Testis (tissue), 3 donors: ENCODE measurements around the gene ISOC1. TPM values are rescaled to one million over a fixed set of nuclear protein-coding genes. Genes with fewer than 3 reads are reported as not detected.

ENCODE experiments used
- DNase-seq: peaks from one replicate; pipeline ENCODE4 v3.0.0-alpha.2; 2019
- H3K27ac ChIP-seq, 2 donors: fragments of 200-600 bp; sonication (generic); one replicate each; pipeline ENCODE4 v1.5.1; 2019
- H3K27me3 ChIP-seq: fragments of 200-600 bp; sonication (generic); one replicate; pipeline ENCODE4 v1.5.1; 2019
- H3K36me3 ChIP-seq: fragments of 200-600 bp; sonication (generic); one replicate; pipeline ENCODE4 v1.5.1; 2017; ENCODE audit warnings: low read depth; ENCODE audit errors: missing control alignments
- H3K4me1 ChIP-seq: fragments of 200-600 bp; sonication (generic); one replicate; pipeline ENCODE4 v1.5.1; 2019
- H3K4me3 ChIP-seq, 2 donors: fragments of 200-600 bp; sonication (generic); one replicate each; pipeline ENCODE4 v1.5.1; 2017 to 2019
- H3K9me3 ChIP-seq: fragments of 200-600 bp; sonication (generic); one replicate; pipeline ENCODE4 v1.5.1; 2017
- CTCF ChIP-seq, 3 experiments: fragments of 450-650 bp in 2 of 3; fragments of 200-600 bp in 1 of 3; sonication (generic) in 1 of 3; IDR thresholded peaks; one replicate each; pipeline ENCODE4 v1.5.1; 2016 to 2019; ENCODE audit warnings: antibody characterized with exemption in 3 of 3, mild to moderate bottlenecking in 2 of 3, moderate library complexity in 1 of 3
- POLR2A ChIP-seq: fragments of 450-650 bp; IDR thresholded peaks from one replicate; pipeline ENCODE4 v1.6.1; 2017; ENCODE audit warnings: antibody characterized with exemption, mild to moderate bottlenecking, moderate library complexity
- WGBS, 2 donors: methylation state at CpG; one replicate each; pipeline ENCODE4 v1.1.5; 2018; 5-methylcytosine and 5-hydroxymethylcytosine counted together
- intact Hi-C: fragments of 100-400 bp; cut with DNase I; formaldehyde crosslinking; loops from one replicate; pipeline ENCODE4 v1.15.1; 2023; ENCODE audit warnings: low total_unique reads
- polyA plus RNA-seq: library from polyadenylated mRNA; stranded (reverse); fragments of 350-450 nt; fragmentation: Illumina TruSeq; extraction: RNeasy Lipid Tissue Mini Kit (QIAGEN cat#74804); gene quantifications from one replicate; pipeline ENCODE4 v1.2.3, GENCODE V29; 2014; ENCODE audit warnings: low read depth, low replicate concordance; ENCODE audit not compliant: insufficient read depth
- total RNA-seq, 2 donors: library from RNA; depleted of rRNA; stranded (reverse); fragments of >200 nt; gene quantifications; one replicate each; pipeline ENCODE4 v1.2.3, GENCODE V29; 2016

ISOC1 gene
- total and polyA plus RNA-seq, 3 donors from 2014 or later = 15.9 to 35.9 (median 19.3) TPM

- Histone ChIP-seq H3K36me3 (no peaks in the 10 kb centered on the region), H3K27me3 (no peaks in the 10 kb centered on the region), H3K27ac (no peak overlapping the region), H3K9me3 (no peaks in the 10 kb centered on the region), H3K4me1 (no peaks in the 10 kb centered on the region), H3K4me3 (no peak overlapping the region)
- DNase-seq = no peak
- intact Hi-C loops = no loop called here
- no peak for TF ChIP-seq POLR2A
These were observed 41.1 kb downstream of the ISOC1 start for GRCh38 chr5:129135633-129136032.

- Histone ChIP-seq H3K9me3 (no peaks in the 10 kb centered on the region), H3K27ac (no peak overlapping the region), H3K36me3 (no peaks in the 10 kb centered on the region), H3K4me3 (no peak overlapping the region), H3K4me1 (no peaks in the 10 kb centered on the region), H3K27me3 (no peaks in the 10 kb centered on the region)
- intact Hi-C loops = no loop called here
- TF ChIP-seq POLR2A (no peak), CTCF (IDR thresholded peaks at IDR 0.05) (no peak)
- no peak for DNase-seq
These were observed 43.1 kb downstream of the ISOC1 start for GRCh38 chr5:129137637-129138036.

- intact Hi-C loops = no loop called here
- H3K9me3 ChIP-seq = no peaks in the 10 kb centered on the region
- TF ChIP-seq CTCF (IDR thresholded peaks at IDR 0.05) (no peak), POLR2A (no peak)
These were observed 46.5 kb downstream of the ISOC1 start for GRCh38 chr5:129141078-129141477.

GRCh38 chr5:129141696-129142095 is 47.1 kb downstream of the ISOC1 start:
- Histone ChIP-seq H3K9me3 (no peaks in the 10 kb centered on the region), H3K4me3 (no peak overlapping the region), H3K4me1 (no peaks in the 10 kb centered on the region), H3K27ac (no peak overlapping the region), H3K27me3 (no peaks in the 10 kb centered on the region), H3K36me3 (no peaks in the 10 kb centered on the region)
- intact Hi-C loops = no loop called here
- DNase-seq = no peak
- WGBS, 2 donors = 58 to 67% methylated on average over 2 of the region's 2 CpGs
- TF ChIP-seq POLR2A (no peak), CTCF (IDR thresholded peaks at IDR 0.05) (no peak)

More at GRCh38 chr5:129141078-129141477, 46.5 kb downstream of the ISOC1 start:
- no peaks in the 10 kb centered on the region for H3K27me3 ChIP-seq
- no peak for DNase-seq
- H3K4me3 ChIP-seq = no peak overlapping the region
- H3K4me1 ChIP-seq = no peaks in the 10 kb centered on the region
- H3K36me3 ChIP-seq = no peaks in the 10 kb centered on the region
- WGBS, 2 donors = 82 to 85% methylated on average over 4 of the region's 4 CpGs
- H3K27ac ChIP-seq = no peak overlapping the region

GRCh38 chr5:129155876-129156275 is 61.3 kb downstream of the ISOC1 start:
- TF ChIP-seq POLR2A (no peak), CTCF (IDR thresholded peaks at IDR 0.05) (no peak)
- H3K4me3 ChIP-seq = no peak overlapping the region
- H3K36me3 ChIP-seq = no peaks in the 10 kb centered on the region
- no peaks in the 10 kb centered on the region for H3K9me3 ChIP-seq
- no peak for DNase-seq
- intact Hi-C loops = no loop called here
- WGBS, 2 donors = 94% methylated on average over 3 of the region's 3 CpGs
- no peaks in the 10 kb centered on the region for H3K27me3 ChIP-seq
- H3K27ac ChIP-seq = no peak overlapping the region
- no peaks in the 10 kb centered on the region for H3K4me1 ChIP-seq
